Coronary artery (tissue), 2 donors: Measurements from ENCODE around the gene P3H2.

Experiments used
- DNase-seq: peaks from one replicate; pipeline ENCODE4 v3.0.0-alpha.2; 2017; ENCODE audit warnings: low spot score
- H3K27ac ChIP-seq, 2 donors: fragments of 200-600 bp; sonication (generic); one replicate each; pipeline ENCODE4 v1.5.1; 2016 to 2019
- H3K4me3 ChIP-seq: fragments of 200-600 bp; sonication (generic); 2 replicates; pipeline ENCODE4 v1.5.1; 2016; ENCODE audit warnings: mild to moderate bottlenecking, moderate library complexity
- TF ChIP-seq, protein P1 (sequence below): fragments of 200-600 bp; sonication (generic); IDR thresholded peaks from one replicate; pipeline ENCODE4 v1.5.1; 2019; ENCODE audit warnings: antibody characterized with exemption

The P3H2 gene

DNA sequence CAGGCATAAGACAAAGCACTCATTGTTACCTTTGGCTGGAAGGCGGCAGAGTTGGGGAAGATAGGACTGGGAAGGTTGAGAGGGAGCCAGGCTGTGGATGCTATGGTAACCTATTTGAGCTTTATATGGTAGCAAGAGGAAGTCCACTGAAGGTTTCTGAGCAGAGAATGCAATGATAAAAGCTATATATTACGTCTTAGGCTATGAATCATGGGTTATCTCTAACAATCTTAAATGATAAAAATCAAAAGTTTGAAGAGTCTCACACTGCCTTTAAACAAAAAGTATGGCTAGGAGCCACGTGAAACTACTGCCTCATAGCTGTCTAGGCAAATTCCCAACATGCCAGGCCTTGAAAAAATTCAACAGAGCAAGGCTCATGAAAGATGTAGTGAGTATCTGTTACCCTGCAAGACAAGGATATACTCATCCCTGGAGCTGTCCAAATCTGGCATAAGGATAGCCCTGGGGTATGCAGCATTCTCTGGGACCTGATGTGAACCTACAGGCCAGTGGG, 4.1 kb downstream of the P3H2 start:
- Histone ChIP-seq H3K4me3 (no peak overlapping the region), H3K27ac (no peak overlapping the region)
- TF ChIP-seq, protein P1, sequence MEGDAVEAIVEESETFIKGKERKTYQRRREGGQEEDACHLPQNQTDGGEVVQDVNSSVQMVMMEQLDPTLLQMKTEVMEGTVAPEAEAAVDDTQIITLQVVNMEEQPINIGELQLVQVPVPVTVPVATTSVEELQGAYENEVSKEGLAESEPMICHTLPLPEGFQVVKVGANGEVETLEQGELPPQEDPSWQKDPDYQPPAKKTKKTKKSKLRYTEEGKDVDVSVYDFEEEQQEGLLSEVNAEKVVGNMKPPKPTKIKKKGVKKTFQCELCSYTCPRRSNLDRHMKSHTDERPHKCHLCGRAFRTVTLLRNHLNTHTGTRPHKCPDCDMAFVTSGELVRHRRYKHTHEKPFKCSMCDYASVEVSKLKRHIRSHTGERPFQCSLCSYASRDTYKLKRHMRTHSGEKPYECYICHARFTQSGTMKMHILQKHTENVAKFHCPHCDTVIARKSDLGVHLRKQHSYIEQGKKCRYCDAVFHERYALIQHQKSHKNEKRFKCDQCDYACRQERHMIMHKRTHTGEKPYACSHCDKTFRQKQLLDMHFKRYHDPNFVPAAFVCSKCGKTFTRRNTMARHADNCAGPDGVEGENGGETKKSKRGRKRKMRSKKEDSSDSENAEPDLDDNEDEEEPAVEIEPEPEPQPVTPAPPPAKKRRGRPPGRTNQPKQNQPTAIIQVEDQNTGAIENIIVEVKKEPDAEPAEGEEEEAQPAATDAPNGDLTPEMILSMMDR = no peak
- no peak for DNase-seq

GRCh38 chr3:190110826-190111225, 9.9 kb downstream of the P3H2 start:
- no peak overlapping the region for H3K27ac ChIP-seq
- no peak for DNase-seq
- no peak overlapping the region for H3K4me3 ChIP-seq
- TF ChIP-seq, protein P1 = no peak

DNA sequence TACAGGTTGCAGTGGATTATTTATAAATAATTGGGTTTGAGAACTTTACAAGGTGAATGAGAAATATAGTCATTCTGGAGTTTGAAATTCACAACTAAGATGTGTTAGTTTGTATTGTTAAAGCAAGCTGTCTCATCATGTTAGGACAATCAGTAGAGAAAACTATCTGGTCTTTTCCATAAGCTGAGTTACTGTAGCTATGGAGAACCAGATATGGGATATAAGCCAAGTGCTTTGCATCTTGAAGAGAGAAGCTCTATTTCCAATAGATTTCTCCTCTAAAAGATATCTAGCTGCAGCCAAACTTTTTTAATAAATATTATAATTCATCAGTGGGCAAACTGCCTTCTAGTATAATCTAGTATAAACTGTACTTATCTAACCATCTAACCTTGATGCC, 11.3 kb downstream of the P3H2 start:
- H3K4me3 ChIP-seq = no peak overlapping the region
- H3K27ac ChIP-seq = no peak overlapping the region
- no peak for DNase-seq
- TF ChIP-seq, protein P1 = no peak

- TF ChIP-seq, protein P1 = no peak
- H3K27ac ChIP-seq = peak overlapping the region in 1 of 2 donors; percentile 58
- peak overlapping the region; percentile 37 for H3K4me3 ChIP-seq
- DNase-seq = no peak
Observed at GRCh38 chr3:190108804-190109203, 11.9 kb downstream of the P3H2 start.

DNA sequence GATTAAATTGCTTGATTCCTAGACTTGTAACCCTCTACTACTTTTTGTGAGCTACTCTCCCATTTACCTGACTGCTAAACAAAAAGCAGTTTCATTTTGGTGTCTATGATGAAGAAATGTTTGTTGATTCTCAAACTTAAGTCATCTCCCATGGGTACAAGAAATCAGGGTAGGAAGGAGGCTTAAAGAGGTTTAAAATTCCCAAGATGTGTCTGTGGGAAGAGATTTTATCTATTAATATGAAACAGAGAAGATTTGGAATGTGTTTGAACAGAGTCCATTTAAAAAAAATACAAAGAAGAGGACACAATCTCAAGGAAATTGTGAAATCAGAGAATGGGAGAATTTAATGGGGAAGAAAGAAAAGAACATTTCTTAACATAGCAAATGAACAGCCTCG, 14.8 kb downstream of the P3H2 start:
- Histone ChIP-seq H3K27ac (no peak overlapping the region), H3K4me3 (no peak overlapping the region)
- DNase-seq = no peak
- TF ChIP-seq, protein P1 = no peak

- Histone ChIP-seq H3K27ac (peak overlapping the region; percentile 2 to 61), H3K4me3 (peak overlapping the region; percentile 37)
- DNase-seq = no peak
- TF ChIP-seq, protein P1 = no peak
Observed at GRCh38 chr3:190101320-190102011, 19.2 kb downstream of the P3H2 start.

GRCh38 chr3:190099099-190099498, 21.6 kb downstream of the P3H2 start:
- no peak for DNase-seq
- Histone ChIP-seq H3K27ac (no peak overlapping the region), H3K4me3 (no peak overlapping the region)
- TF ChIP-seq, protein P1 = no peak
